CD4-positive, alpha-beta T cell treated with Interleukin-17A for 1 hour (primary cell): ENCODE data around the gene SRGAP3.

Experiments
- DNase-seq: peaks from one replicate; pipeline ENCODE4 v3.0.0-alpha.2; 2020

Gene SRGAP3

GRCh38 chr3:9251055-9251786 lies 1.8 kb upstream of the SRGAP3 start:
- DNase-seq = no peak

DNA sequence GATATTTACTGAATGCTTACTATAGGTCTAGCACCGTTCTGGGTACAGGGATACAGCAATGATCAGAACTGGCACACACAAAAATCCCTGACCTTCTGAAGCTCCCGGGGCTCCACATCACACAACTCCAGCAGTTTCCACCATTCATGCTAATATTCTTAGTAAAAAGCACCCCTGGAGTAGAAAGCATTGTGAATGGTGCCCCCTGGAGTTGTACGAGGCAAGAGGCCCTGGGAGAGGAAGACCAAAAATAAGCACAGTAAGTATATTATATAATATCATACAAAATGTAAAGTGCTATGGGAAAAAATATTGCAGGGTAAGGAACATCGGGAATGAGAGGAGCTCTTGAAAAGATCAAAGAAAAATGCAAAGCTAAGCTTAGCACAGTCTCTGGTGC lies 790 bp upstream of the SRGAP3 start:
- DNase-seq = no peak

DNA sequence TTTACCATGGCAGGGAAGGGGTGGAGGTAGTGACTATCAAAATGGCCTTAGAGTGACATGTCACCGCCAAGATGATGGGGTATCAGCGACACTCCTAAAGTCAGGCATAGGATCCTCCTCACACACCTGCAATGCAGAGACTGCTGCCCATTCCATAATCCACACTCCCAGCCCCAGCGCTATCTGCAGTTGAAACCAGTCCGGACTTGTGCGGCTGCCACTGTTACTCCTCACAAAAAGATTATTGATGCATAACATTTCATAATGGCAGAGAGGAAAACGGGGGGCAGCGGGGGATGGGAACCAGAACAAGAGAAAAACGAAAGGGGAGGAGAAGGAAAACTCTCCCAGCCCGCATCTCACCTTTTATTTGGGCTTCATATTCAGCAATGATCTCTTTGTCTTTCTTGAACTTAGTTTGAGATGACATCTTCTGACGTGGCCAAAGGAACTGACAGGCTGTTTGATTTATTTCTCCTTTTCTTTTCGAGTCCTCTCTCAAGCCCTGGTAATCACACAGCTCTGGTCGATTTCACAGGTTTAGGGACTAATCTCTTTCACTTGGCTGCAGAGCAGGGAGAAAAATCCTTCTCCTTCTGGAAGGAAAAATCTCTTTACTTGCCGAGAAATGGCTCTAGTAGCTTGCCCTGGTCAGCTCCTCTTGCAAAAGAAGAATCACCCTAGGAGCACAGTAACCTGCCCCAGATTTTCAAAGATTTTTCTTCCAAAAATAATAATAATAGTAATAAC lies 749 bp downstream of the SRGAP3 start:
- no peak for DNase-seq

- DNase-seq = peak; percentile 12
Observed at GRCh38 chr3:9247941-9248521, 1.4 kb downstream of the SRGAP3 start.

DNA sequence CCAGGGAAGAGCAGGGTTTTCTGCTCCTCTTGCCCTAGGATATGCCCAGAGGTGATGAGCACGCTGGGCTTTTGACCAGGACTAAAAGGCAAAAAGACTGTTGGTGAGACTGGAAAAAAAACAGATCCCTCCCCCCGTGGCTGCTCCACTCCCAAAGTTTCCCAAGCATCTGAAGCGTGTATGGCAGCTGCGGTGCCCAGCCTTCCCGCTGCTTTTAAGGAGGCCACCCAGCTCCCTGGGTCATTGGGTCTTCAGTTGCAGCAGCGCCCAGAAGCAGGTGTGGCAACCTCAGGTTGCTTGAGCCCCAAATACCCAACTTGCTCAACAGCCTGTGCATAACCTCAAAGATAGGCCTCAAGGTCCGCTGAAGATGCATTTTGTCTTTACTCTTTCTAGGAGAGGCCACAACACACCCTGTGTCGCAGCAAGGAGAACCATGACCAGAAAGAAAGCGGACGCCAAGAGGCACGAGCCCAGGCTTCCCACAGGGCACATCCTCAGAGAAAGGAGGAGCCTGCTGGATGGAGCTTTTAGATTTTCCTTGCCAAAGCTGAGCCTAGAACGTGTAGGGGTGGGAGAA lies 2.0 kb downstream of the SRGAP3 start:
- no peak for DNase-seq

GRCh38 chr3:9246189-9246588 lies 3.3 kb downstream of the SRGAP3 start:
- DNase-seq = no peak

DNA sequence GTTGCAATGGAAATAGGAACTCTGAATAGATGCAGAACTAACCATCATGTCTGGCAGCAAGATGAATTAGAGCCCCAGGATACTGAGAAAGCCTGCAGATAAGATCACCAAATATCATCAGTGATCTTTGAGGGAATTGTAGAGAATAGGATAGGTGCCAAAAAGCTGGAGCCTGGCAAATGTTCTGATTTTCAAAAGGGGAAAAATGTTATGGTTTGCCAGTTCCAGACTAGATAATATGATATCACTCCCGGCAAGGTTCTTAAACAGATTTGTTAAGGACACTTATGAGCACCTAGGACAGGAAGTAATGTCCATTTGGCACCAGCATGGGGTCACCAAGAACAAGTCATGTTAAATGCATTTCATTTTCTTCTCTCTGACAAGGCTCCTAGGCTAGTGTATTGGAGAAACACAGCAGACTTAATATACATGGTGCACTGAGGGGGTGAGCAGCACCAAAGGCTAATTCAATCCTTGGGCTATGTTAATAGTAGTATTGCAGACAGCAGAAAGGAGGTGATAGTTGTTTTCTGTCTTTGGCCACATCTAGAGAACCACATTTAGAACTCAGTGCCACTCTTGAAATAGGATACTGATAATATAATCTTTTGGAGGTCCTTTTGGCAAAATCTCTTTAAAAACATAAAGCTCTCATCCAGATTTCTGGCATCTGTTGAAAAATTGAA lies 4.8 kb downstream of the SRGAP3 start:
- no peak for DNase-seq

GRCh38 chr3:9241956-9242355 lies 7.5 kb downstream of the SRGAP3 start:
- no peak for DNase-seq

DNA sequence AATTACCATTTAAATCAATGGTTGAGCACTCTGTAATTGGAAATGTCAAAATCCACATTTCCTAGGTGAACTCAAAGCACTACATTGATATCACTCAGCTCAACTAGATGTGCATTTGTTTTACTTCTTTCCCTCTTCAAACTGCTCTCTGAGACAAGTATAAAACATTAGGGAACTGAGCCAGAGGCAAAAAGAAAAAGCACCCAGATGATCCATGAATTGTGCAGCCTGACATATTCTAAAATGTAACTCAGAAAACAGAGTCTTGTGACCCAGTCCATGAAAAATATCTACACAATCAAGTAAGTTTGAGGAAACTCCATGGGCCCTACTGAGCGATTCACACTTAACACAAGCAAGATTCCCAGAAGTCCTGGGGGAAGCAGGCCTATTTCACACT lies 9.8 kb downstream of the SRGAP3 start:
- DNase-seq = no peak

GRCh38 chr3:9238721-9239295 lies 10.6 kb downstream of the SRGAP3 start:
- no peak for DNase-seq

DNA sequence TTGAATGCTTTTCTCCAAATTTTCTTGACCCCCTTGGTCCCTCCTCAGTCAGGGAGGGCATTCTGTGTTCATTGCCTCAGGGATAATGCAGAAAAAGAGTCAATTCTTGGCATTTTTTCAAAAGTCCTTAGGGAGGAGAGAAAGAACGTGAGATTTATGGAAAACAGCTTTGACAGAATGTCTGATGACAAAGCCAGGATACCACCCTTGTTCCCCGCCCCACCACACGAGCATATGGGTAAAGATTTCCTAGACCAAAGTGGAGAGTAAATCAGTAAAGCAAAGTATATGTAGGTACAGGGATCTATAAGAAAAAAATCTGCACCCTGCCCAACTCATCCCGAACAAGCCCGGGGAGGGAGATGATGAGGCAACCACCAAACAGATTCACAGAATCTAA lies 11.2 kb downstream of the SRGAP3 start:
- DNase-seq = no peak

GRCh38 chr3:9233814-9234600 lies 15.4 kb downstream of the SRGAP3 start:
- no peak for DNase-seq

DNA sequence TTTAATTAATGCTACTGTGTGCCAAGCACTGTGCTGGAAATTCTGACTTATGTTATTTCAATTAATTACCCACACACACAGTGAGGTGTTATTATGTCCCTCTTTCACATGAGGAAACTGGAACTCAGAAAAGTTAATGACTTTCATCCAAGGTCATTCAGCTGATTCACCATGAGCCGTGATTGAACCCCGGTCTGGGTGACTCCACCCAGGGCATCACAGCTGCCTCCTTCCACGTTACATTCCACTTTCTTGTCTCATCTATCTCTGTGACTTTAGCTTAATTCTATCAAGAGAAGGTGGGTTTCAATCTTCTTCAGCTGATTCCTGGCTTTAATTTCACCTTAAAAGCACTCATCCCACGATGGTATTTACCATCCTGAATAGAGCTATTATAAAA lies 16.3 kb downstream of the SRGAP3 start:
- no peak for DNase-seq

GRCh38 chr3:9231937-9232336 lies 17.5 kb downstream of the SRGAP3 start:
- DNase-seq = no peak

GRCh38 chr3:9231471-9231870 lies 18.0 kb downstream of the SRGAP3 start:
- no peak for DNase-seq

DNA sequence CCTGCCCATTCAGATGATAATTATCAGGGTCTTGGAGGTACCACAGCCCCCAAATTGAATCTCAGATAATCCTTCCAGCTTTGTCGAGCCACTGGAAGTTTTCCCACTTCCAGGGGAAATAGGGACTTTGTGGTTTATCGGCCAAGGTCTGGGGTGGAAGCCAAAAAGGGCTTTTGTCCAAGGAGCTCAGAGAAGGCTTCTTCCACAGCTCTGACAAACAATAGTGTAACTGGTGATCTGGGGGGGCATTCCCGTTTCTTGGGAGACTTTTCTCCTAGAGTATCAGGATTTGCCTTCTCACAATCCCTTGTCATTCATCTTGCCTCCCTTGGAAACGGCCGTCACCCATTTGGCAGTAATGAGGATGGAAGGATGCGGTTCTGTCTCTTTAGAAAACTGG lies 18.4 kb downstream of the SRGAP3 start:
- no peak for DNase-seq

DNA sequence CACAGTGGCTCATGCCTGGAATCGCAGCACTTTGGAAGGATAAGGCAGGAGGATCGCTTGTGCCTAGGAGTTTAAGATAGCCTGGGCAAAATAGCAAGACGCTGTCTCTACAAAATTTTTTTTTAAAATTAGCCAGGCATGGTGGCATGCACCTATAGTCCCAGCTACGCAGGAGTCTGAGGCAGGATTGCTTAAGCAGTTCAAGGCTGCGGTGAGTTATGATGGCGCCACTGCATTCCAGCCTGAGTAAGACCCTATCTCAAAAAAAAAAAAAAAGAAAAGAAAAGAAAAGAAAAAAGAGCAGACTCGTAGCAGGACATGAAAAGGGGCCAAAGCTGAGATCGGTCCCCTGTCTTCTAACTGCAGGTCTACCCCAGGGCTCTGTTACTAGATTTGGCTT lies 18.9 kb downstream of the SRGAP3 start:
- DNase-seq = no peak

- DNase-seq = no peak
Observed at GRCh38 chr3:9229879-9230278, 19.6 kb downstream of the SRGAP3 start.

GRCh38 chr3:9229325-9229724 lies 20.1 kb downstream of the SRGAP3 start:
- DNase-seq = no peak

- DNase-seq = no peak
Observed at GRCh38 chr3:9226326-9226725, 23.1 kb downstream of the SRGAP3 start.

GRCh38 chr3:9225268-9225667 lies 24.2 kb downstream of the SRGAP3 start:
- no peak for DNase-seq

DNA sequence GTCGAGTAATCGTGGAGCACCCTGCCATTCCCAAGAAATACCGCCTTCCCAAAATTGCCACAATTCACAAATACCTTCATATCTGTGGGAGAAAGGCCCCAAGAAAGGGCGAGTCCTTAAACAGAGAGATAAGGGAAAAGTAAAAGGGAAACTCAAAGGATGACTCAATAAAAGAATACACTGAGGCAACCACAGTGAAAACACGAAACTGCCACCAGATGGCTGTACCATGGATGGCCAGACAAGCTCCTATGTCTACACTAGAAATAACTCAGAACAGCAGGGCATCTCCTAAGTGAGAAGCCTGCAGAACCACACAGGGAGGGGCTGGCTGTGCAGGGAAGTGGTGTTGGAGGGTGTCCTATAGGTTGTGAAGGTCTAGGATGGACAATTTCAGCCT lies 25.0 kb downstream of the SRGAP3 start:
- no peak for DNase-seq
